GM12875 (cell line): ENCODE results near the gene NXNL2.

Experiments
- H3K4me3 ChIP-seq: one replicate; pipeline ENCODE4 v1.5.1; 2011; ENCODE audit warnings: low read depth, low read length, control low read depth
- TF ChIP-seq, protein P1 (sequence below): IDR thresholded peaks from 2 replicates; pipeline ENCODE4 v1.5.1; 2011; ENCODE audit warnings: low read depth, mild to moderate bottlenecking, control low read depth, inconsistent platforms, low read length, moderate library complexity, borderline replicate concordance; ENCODE audit not compliant: insufficient read depth

The NXNL2 gene

GRCh38 chr9:88577256-88578120 lies 42.5 kb downstream of the NXNL2 start:
- TF ChIP-seq, protein P1, sequence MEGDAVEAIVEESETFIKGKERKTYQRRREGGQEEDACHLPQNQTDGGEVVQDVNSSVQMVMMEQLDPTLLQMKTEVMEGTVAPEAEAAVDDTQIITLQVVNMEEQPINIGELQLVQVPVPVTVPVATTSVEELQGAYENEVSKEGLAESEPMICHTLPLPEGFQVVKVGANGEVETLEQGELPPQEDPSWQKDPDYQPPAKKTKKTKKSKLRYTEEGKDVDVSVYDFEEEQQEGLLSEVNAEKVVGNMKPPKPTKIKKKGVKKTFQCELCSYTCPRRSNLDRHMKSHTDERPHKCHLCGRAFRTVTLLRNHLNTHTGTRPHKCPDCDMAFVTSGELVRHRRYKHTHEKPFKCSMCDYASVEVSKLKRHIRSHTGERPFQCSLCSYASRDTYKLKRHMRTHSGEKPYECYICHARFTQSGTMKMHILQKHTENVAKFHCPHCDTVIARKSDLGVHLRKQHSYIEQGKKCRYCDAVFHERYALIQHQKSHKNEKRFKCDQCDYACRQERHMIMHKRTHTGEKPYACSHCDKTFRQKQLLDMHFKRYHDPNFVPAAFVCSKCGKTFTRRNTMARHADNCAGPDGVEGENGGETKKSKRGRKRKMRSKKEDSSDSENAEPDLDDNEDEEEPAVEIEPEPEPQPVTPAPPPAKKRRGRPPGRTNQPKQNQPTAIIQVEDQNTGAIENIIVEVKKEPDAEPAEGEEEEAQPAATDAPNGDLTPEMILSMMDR = no peak
- no peak overlapping the region for H3K4me3 ChIP-seq

GRCh38 chr9:88578121-88579049 lies 43.4 kb downstream of the NXNL2 start:
- TF ChIP-seq, protein P1 = peak; percentile 92
- H3K4me3 ChIP-seq = no peak overlapping the region

GRCh38 chr9:88579050-88579715 lies 44.2 kb downstream of the NXNL2 start:
- TF ChIP-seq, protein P1 = no peak
- H3K4me3 ChIP-seq = no peak overlapping the region

DNA sequence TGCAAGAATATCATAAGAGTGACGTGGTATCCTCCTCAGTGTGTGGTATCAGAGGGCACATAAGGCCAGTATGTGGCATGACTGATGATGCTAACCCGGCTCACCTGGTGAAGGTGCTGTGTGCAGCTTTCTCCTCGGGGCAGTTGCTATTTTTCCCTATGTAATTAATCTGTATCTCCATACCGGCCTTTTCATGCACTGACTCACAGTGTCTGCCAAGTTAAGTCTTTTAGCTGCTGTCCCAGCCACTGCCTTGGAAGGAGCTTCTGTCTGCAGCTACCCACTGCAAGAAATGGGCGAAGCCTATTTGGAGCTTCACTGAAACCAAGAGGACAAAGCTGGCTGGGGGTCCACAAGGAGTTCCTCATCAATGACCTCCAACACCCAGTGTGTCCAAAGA lies 46.0 kb downstream of the NXNL2 start:
- H3K4me3 ChIP-seq = no peak overlapping the region
- TF ChIP-seq, protein P1 = no peak

GRCh38 chr9:88583901-88584596 lies 49.1 kb downstream of the NXNL2 start:
- H3K4me3 ChIP-seq = no peak overlapping the region
- TF ChIP-seq, protein P1 = no peak

DNA sequence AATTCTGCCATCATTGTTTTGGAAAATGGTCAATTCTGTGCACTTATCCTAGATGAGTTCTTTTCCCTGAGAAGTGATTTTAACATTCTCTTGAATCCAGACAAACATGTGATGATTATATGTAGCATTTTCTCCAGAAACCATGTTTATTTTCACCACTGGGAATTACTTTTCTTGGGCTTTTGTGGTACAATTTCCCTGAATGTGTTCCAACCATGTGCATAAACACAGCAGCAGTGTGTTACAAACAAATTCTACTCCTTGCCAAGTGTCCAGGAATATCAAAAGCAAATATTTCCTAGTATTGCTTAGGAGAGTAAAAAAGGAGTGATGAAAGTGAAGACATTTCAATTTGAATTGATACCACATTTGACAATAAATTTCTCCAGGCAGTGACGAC lies 50.4 kb downstream of the NXNL2 start:
- H3K4me3 ChIP-seq = no peak overlapping the region
- TF ChIP-seq, protein P1 = no peak
